ENCODE measurements around the gene CHMP1B.

The CHMP1B gene

GRCh38 chr18:11868230-11868629 is 17.0 kb downstream of the CHMP1B start:
- no peak for TF ChIP-seq CTCF (IDR thresholded peaks at IDR 0.05; ENCODE audit: control extremely low read depth, extremely low read depth, low read depth, missing control alignments)
- ChIA-PET CTCF (no interaction called here), POLR2A (no interaction called here)
- no peak for DNase-seq (ENCODE audit: extremely low spot score)

GRCh38 chr18:11871501-11871900 is 20.3 kb downstream of the CHMP1B start:
- ChIA-PET CTCF (interaction anchor here (0.6 to 1.4 kb wide), 7 partner anchors 11 to 139 kb away, joined by 3 to 4 read pairs (median 3); no protein-coding TSS in a partner anchor), POLR2A (no interaction called here)
- DNase-seq (ENCODE audit: extremely low spot score), result peak; percentile 46
- no peak for TF ChIP-seq CTCF (IDR thresholded peaks at IDR 0.05; ENCODE audit: control extremely low read depth, extremely low read depth, low read depth, missing control alignments)

DNA sequence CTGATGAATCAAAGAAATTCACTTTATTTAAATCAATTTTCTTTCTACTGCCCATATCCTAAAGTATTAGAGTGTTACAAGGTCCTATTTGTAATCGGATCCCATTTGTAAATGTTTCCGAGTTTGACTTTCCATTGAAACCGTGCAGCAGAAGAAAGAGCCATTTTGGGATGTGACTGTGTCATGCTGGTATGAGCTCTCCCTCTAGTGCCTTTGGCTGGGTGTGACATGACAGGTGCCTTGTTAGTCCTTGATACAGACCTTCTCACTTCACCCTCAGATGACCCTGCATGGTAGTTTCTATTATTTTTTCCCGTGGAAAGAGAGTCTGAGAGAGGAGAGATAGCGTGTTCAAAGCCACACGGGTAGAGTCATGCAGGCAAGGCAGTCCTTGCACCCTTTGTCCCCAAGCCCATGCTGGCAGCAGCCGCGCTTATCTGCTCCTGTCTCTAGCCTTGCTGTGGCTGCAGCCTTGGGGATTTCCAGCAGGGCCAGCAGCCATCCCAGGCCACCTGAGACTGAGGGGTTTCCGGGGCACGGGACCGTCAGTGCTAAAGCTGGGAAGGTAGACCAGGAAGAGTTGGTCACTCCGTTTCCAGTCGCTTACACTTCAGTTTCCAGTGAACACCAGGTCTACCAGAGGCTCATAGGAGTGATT is 21.4 kb downstream of the CHMP1B start:
- ChIA-PET POLR2A (no interaction called here), CTCF (no interaction called here)
- TF ChIP-seq CTCF (IDR thresholded peaks at IDR 0.05; ENCODE audit: control extremely low read depth, extremely low read depth, low read depth, missing control alignments), result peak; percentile 37
- DNase-seq (ENCODE audit: extremely low spot score), result peak; percentile 45

DNA sequence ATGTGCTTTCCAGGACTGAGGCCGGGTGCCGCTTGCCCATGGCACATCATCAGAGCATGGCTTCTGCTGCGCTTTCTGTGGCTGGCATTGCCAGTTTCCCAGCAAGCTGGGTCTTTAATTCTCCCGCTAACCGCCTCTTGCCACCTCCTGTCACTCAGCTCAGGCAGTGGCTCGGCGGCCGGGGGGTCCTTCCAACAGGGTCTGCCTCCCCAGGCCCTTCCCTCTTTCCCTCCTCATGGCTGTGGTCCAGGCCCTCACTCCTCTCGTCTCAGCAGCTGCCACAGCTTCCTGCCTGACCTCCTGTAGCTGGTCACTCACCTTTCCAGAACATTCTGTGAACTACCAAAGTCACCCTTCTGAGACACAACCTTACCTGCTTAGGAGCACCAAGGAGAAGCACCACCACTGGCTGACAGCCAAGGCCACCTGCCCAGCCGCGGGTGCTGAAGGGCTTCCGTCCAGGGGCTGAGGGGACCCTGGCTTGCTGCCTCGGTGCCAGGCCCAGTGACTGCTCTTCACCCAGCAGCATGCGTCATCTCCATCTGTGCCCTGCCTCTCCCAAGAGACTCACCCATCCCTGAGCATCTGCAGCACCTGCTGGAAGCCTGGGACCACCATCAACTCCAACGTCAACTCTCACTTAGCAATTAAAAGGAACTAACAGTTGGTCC is 22.6 kb downstream of the CHMP1B start:
- ChIA-PET POLR2A (no interaction called here), CTCF (no interaction called here)
- DNase-seq (ENCODE audit: extremely low spot score), result no peak
- TF ChIP-seq CTCF (IDR thresholded peaks at IDR 0.05; ENCODE audit: control extremely low read depth, extremely low read depth, low read depth, missing control alignments), result no peak

GRCh38 chr18:11874676-11875075 is 23.5 kb downstream of the CHMP1B start:
- TF ChIP-seq CTCF (IDR thresholded peaks at IDR 0.05; ENCODE audit: control extremely low read depth, extremely low read depth, low read depth, missing control alignments), result no peak
- DNase-seq (ENCODE audit: extremely low spot score), result no peak
- ChIA-PET POLR2A (no interaction called here), CTCF (no interaction called here)

DNA sequence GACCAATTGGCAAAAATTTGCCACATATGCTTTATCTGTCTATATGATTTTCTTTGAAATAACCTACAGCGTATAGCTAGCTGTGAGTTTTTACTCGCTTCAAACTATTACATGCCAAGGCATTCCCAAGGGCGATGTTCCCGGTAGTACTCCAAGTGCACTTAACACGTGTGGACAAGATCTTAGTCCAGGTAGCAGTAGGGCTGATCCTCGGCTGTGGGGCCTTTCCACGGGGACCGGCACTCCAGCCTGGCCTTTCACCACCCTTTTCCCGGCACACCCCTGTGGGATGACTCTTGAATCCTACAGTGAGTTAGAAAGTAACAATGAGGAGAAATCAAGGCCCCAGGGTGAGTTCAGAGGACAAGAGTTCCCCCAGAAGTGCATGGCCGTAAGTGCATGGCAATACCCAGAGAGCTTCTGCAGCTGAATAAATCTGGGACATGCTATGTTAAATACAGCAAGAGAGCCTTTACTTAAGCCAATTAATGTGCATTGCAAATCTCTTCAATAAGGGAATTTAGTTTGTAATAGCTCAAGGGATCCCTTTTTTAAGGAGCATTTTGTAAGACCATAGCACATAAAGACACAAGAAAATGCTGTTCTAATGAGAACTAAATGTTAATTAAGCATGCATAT is 26.4 kb downstream of the CHMP1B start:
- POLR2A ChIA-PET, result no interaction called here
- TF ChIP-seq CTCF (IDR thresholded peaks at IDR 0.05; ENCODE audit: control extremely low read depth, extremely low read depth, low read depth, missing control alignments), result no peak
- CTCF ChIA-PET, result interaction anchor here (0.9 kb wide), 1 partner anchor 27 kb away, joined by 3 read pairs; no protein-coding TSS in a partner anchor
- no peak for DNase-seq (ENCODE audit: extremely low spot score)
